C4-2B (cell line): Measurements from ENCODE around the gene TWIST2.

ENCODE experiments used
- H3K27ac ChIP-seq: fragments of 450-650 bp; 2 replicates; pipeline ENCODE4 v1.5.1; 2017
- ZFX ChIP-seq: fragments of 450-650 bp; IDR thresholded peaks from 2 replicates; pipeline ENCODE4 v1.6.1; 2017
- TF ChIP-seq, protein P1 (sequence below): fragments of 450-650 bp; conservative IDR thresholded peaks from 2 replicates; pipeline ENCODE4 v1.5.1; 2017; ENCODE audit warnings: mild to moderate bottlenecking

The TWIST2 gene

GRCh38 chr2:238869293-238870124 is 21.6 kb downstream of the TWIST2 start:
- TF ChIP-seq ZFX, result no peak
- TF ChIP-seq, protein P1, sequence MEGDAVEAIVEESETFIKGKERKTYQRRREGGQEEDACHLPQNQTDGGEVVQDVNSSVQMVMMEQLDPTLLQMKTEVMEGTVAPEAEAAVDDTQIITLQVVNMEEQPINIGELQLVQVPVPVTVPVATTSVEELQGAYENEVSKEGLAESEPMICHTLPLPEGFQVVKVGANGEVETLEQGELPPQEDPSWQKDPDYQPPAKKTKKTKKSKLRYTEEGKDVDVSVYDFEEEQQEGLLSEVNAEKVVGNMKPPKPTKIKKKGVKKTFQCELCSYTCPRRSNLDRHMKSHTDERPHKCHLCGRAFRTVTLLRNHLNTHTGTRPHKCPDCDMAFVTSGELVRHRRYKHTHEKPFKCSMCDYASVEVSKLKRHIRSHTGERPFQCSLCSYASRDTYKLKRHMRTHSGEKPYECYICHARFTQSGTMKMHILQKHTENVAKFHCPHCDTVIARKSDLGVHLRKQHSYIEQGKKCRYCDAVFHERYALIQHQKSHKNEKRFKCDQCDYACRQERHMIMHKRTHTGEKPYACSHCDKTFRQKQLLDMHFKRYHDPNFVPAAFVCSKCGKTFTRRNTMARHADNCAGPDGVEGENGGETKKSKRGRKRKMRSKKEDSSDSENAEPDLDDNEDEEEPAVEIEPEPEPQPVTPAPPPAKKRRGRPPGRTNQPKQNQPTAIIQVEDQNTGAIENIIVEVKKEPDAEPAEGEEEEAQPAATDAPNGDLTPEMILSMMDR, result no peak

GRCh38 chr2:238870261-238870660 is 22.4 kb downstream of the TWIST2 start:
- TF ChIP-seq ZFX, result no peak
- TF ChIP-seq, protein P1, result no peak
- H3K27ac ChIP-seq, result no peak overlapping the region

More at GRCh38 chr2:238869293-238870124, 21.6 kb downstream of the TWIST2 start:
- no peak overlapping the region for H3K27ac ChIP-seq

DNA sequence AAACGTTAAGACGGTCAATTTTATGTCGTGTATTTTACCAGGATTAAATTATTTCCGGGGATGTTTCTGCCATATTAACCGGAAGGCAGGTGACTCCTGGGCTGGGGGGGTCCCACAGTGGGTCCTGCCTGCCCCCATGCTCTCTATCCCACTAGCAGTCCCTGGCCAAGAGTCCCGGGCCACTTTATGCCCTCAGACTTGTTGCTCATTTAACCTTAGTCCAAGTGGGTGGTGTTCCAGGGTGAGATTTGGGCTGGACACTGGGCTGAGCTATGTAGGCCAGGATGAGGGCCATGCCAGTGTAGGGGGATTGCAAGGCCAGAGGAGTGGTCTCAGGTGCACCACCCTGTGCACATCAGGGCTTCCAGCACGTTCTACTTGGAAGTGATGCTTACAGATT is 24.1 kb downstream of the TWIST2 start:
- no peak overlapping the region for H3K27ac ChIP-seq
- TF ChIP-seq, protein P1, result no peak
- TF ChIP-seq ZFX, result no peak

GRCh38 chr2:238872628-238873380 is 24.9 kb downstream of the TWIST2 start:
- TF ChIP-seq, protein P1, result no peak
- TF ChIP-seq ZFX, result no peak
- H3K27ac ChIP-seq, result no peak overlapping the region

DNA sequence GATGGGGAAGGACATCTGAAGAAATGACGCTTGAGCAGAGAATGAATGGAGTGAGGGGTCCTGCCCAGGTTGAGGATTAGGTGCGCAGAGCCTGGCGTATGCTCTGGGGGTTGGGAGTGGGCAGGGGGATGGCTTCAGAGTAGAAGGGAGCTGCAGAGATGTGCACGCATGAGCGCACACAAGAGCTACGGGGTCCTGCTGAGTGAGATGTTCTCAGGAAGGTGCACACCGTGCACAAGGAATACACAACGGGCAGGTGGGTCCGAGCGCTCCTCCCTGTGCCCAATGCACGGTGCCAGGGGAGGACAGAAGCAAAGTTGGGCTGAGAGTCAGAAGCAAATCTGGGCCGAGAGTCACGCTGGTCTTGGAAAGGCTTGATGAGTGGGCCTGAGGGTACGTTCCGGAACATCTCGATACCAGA is 25.5 kb downstream of the TWIST2 start:
- H3K27ac ChIP-seq, result no peak overlapping the region
- no peak for TF ChIP-seq ZFX
- TF ChIP-seq, protein P1, result no peak

GRCh38 chr2:238873841-238874240 is 26.0 kb downstream of the TWIST2 start:
- H3K27ac ChIP-seq, result no peak overlapping the region
- no peak for TF ChIP-seq ZFX
- TF ChIP-seq, protein P1, result no peak
